ENCODE results near the gene ZBTB43.
"Not testable (repeated sequence)": the region's sequence is repeated elsewhere in the genome, so short reads cannot be mapped to it uniquely, and the experiment has no call there.

ZBTB43 gene

DNA sequence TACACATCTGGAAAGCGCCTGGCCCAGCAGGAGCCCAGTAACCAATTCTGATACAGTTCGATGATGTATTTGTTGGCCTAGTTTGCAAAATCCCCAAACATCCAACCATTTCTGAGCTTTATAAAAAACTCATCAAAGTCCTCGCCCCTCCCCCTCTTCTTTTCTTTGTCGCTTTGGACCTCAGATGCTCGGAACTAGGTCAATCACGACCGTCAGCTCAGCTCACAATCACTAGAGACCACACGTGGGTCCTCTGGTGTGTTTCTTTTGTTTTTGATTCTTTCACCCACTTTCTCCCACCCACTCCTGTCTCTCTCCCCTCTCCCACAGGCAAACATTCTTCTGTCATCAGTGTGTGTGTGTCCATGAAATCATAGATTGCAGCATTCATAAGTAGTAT is 26.7 kb upstream of the ZBTB43 start:
- H3K27ac ChIP-seq (ENCODE audit: low read length) = no peak overlapping the region
- H3K36me3 ChIP-seq (ENCODE audit: insufficient read depth, low read depth, low read length) = no peaks in the 10 kb centered on the region
- no peaks in the 10 kb centered on the region for H3K4me1 ChIP-seq (ENCODE audit: insufficient read depth, low read length)
- no peak overlapping the region for H3K9ac ChIP-seq (ENCODE audit: low read depth, low read length)
- peaks cover 23% of the 10 kb centered on the region for H3K27me3 ChIP-seq (ENCODE audit: insufficient read depth, low read length)
- no peak overlapping the region for H3K4me3 ChIP-seq (ENCODE audit: low read length)
- H3K9me3 ChIP-seq (ENCODE audit: insufficient read depth, low read depth, low read length) = no peaks in the 10 kb centered on the region

DNA sequence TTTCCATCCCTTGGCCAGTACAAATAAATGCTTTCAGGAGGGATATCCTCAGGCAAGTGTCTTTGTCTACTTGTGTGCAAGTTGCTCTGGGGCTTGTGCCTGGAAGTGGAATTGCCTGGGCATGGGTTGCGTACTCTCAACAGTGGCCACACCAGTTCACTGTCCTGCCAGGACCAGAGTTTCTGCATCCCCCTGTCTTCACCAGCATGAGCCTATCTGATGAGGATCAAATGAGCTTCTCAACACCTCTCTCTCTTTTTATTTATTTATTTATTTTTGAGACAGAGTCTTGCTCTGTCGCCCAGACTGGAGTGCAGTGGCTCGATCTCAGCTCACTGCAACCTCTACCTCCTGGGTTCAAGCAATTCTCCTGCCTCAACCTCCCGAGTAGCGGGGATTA is 26.1 kb upstream of the ZBTB43 start:
- H3K4me1 ChIP-seq (ENCODE audit: insufficient read depth, low read length); H3K36me3 ChIP-seq (ENCODE audit: insufficient read depth, low read depth, low read length); H3K9ac ChIP-seq (ENCODE audit: low read depth, low read length); H3K4me3 ChIP-seq (ENCODE audit: low read length); H3K27ac ChIP-seq (ENCODE audit: low read length); H3K9me3 ChIP-seq (ENCODE audit: insufficient read depth, low read depth, low read length): not testable (repeated sequence)
- H3K27me3 ChIP-seq (ENCODE audit: insufficient read depth, low read length) = peaks cover 22% of the 10 kb centered on the region

DNA sequence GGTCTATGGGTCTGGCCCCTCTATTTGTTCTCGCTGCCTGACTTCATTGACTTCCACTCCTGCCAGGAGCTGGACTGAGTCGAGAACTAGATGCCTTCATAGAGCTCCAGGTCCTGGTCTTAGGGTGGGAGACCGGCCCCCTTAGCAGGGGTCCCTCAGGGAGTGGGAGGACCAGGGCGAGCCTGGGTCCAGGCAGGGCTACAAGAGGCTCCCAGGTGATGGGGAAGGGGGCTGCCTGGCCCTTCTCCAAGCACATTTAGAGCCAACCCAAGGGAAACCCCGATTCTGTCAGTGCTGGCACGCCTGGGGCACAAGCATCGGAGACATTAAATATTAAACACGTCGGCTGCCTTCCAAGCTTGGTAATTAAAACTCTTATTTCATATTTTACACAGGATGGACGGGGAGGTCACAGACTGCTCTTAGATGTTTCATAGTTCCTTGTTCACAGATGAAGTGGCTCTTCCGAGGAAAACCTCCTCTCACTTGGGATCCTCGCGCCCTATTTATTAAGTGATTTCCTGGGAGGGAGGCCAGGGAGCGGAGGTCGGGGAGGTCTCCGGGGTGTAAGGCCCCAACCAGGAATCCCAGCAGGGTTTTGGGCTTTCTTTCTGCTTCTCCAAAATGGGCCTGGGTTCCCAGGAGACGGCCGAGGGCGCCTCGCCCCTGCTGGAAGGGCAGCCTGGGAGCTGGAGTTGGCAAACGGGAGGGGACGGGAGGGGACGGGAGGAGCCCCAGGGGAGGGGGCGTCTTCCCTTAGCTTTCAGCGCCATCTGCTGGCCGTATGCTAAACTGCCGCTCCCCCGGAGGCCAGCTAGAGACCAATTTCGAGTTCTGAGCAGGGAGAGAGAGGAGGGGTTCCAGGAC is 23.4 kb upstream of the ZBTB43 start:
- H3K36me3 ChIP-seq (ENCODE audit: insufficient read depth, low read depth, low read length) = no peaks in the 10 kb centered on the region
- peaks cover 6% of the 10 kb centered on the region for H3K27me3 ChIP-seq (ENCODE audit: insufficient read depth, low read length)
- H3K27ac ChIP-seq (ENCODE audit: low read length) = no peak overlapping the region
- no peak overlapping the region for H3K4me3 ChIP-seq (ENCODE audit: low read length)
- H3K9me3 ChIP-seq (ENCODE audit: insufficient read depth, low read depth, low read length) = no peaks in the 10 kb centered on the region
- no peaks in the 10 kb centered on the region for H3K4me1 ChIP-seq (ENCODE audit: insufficient read depth, low read length)
- H3K9ac ChIP-seq (ENCODE audit: low read depth, low read length) = no peak overlapping the region

DNA sequence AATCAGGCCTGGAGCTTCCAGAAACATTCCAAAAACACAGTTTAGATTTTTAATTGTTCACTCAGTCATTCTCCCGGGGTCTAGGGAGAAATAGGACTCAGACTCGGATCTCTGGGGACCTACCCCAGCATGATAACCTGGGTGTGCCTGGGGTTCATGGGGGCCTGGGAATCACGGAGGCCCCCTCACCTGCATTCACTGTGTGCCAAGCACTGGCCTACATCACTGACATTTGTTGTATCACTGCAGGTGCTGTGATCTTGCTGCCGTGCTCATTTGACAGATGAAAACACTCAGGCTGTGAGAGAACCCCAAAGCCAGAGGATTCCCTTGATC is 22.8 kb upstream of the ZBTB43 start:
- Histone ChIP-seq H3K4me3 (ENCODE audit: low read length) (no peak overlapping the region), H3K9me3 (ENCODE audit: insufficient read depth, low read depth, low read length) (no peaks in the 10 kb centered on the region), H3K27ac (ENCODE audit: low read length) (no peak overlapping the region), H3K9ac (ENCODE audit: low read depth, low read length) (no peak overlapping the region), H3K27me3 (ENCODE audit: insufficient read depth, low read length) (peaks cover 9% of the 10 kb centered on the region), H3K4me1 (ENCODE audit: insufficient read depth, low read length) (no peaks in the 10 kb centered on the region), H3K36me3 (ENCODE audit: insufficient read depth, low read depth, low read length) (no peaks in the 10 kb centered on the region)

DNA sequence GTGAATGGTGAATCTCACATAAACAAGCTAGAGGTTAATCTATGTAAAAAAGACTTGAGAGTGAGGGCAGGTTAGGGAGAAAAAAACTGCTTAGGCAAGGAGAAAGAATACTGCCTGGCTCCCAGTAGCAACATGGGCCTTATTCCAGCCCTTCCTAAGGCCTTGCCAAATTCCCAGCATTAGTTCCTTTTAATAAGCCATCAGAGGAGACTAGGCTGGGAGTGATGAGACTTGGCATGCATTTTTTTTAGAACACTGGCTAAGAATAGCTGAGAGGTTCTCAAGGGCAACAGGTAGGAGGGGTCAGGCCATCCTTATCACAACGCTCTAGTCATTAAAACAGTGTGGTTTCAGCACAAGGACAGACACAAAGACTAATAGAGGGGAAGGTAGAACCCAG is 20.9 kb upstream of the ZBTB43 start:
- Histone ChIP-seq H3K9ac (ENCODE audit: low read depth, low read length) (no peak overlapping the region), H3K27me3 (ENCODE audit: insufficient read depth, low read length) (peaks cover 10% of the 10 kb centered on the region), H3K9me3 (ENCODE audit: insufficient read depth, low read depth, low read length) (no peaks in the 10 kb centered on the region), H3K4me3 (ENCODE audit: low read length) (no peak overlapping the region), H3K27ac (ENCODE audit: low read length) (no peak overlapping the region), H3K4me1 (ENCODE audit: insufficient read depth, low read length) (no peaks in the 10 kb centered on the region), H3K36me3 (ENCODE audit: insufficient read depth, low read depth, low read length) (no peaks in the 10 kb centered on the region)

DNA sequence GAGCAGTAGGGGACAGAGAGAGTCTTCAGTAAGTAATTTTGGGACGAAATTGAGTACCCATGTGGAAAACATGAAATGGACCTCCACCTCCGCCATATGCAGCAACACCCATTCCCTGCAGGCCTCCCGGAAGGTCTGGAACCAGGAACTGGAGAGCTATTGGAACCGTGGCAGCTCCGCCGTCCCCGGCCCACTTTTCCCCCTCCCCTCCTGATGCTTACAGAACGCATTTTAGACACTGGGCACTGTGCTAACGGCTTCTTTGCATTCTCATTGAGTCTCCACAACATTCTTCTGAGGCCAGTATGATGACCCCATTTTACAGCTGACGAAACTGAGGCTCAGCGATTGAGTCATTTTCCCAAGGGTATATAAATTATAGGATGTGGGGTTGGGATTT is 20.4 kb upstream of the ZBTB43 start:
- H3K9me3 ChIP-seq (ENCODE audit: insufficient read depth, low read depth, low read length) = no peaks in the 10 kb centered on the region
- no peak overlapping the region for H3K9ac ChIP-seq (ENCODE audit: low read depth, low read length)
- no peak overlapping the region for H3K4me3 ChIP-seq (ENCODE audit: low read length)
- peaks cover 10% of the 10 kb centered on the region for H3K27me3 ChIP-seq (ENCODE audit: insufficient read depth, low read length)
- H3K27ac ChIP-seq (ENCODE audit: low read length) = no peak overlapping the region
- no peaks in the 10 kb centered on the region for H3K36me3 ChIP-seq (ENCODE audit: insufficient read depth, low read depth, low read length)
- H3K4me1 ChIP-seq (ENCODE audit: insufficient read depth, low read length) = no peaks in the 10 kb centered on the region

DNA sequence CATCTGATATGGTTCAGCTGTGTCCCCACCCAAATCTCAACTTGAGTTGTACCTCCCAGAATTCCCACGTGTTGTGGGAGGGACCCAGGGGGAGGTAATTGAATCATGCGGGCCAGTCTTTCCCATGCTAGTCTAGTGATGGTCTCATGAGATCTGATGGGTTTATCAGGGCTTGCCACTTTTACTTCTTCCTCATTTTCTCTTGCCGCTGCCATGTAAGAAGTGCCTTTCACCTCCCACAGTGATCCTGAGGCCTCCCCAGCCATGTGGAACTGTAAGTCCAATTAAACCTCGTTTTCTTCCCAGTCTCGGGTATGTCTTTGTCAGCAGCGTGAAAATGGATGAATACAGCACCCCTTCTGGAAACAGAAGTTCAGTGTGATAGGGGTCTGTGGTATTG is 20.0 kb upstream of the ZBTB43 start:
- not testable (repeated sequence) for H3K9ac ChIP-seq (ENCODE audit: low read depth, low read length); H3K9me3 ChIP-seq (ENCODE audit: insufficient read depth, low read depth, low read length); H3K27ac ChIP-seq (ENCODE audit: low read length); H3K4me1 ChIP-seq (ENCODE audit: insufficient read depth, low read length); H3K36me3 ChIP-seq (ENCODE audit: insufficient read depth, low read depth, low read length); H3K27me3 ChIP-seq (ENCODE audit: insufficient read depth, low read length); H3K4me3 ChIP-seq (ENCODE audit: low read length)

DNA sequence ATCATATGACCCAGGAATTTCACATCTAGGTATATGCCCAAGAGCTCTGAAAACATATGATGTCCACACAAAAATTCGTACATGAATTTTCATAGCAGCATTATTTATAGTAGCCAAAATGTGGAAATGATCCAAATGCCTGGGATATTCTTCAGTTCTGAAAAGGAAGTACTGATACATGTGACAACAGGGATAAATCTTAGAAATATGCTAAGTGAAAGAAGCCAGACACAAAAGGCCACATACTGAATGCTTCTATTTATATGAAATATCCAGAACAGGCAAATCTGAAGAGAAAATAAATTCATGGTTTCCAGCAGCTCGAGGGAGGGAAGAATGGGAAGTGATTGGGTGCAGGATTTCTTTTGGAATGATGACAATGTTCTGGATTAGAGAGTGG is 16.8 kb upstream of the ZBTB43 start:
- Histone ChIP-seq H3K9ac (ENCODE audit: low read depth, low read length) (no peak overlapping the region), H3K36me3 (ENCODE audit: insufficient read depth, low read depth, low read length) (no peaks in the 10 kb centered on the region), H3K9me3 (ENCODE audit: insufficient read depth, low read depth, low read length) (no peaks in the 10 kb centered on the region), H3K4me3 (ENCODE audit: low read length) (no peak overlapping the region), H3K4me1 (ENCODE audit: insufficient read depth, low read length) (no peaks in the 10 kb centered on the region), H3K27me3 (ENCODE audit: insufficient read depth, low read length) (peaks cover 4% of the 10 kb centered on the region), H3K27ac (ENCODE audit: low read length) (no peak overlapping the region)

DNA sequence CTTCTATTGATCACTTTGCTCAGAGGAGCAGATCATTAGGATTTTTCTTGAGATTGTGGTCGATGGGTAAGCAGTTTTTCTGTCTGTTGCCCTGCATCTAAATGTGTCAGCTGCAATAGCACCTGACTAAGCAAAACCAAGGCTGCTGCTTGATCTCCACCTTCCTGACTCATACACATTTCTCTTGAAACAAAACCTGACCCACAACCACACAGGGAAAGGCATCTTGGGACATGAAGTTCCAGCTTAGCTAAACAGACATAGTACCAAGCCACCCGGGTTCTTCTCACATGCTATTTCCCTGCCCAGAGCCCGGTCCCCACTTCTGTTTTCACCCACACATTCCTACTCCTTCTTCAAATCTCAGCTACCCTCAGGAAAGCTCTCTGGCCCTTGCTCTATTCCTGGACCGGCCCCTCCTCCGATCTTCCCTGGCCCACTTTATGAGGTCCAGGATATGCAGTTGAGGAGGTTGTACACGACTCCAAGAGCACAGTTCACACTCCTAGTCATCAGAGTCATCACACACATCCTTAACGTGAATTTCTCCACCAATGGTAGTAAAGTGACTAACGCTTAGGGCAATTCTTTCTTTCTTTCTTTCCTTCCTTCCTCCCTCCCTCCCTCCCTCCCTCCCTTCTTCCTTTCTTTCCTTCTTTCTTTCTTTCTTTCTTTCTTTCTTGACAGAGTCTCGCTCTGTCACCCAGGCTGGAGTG is 16.0 kb upstream of the ZBTB43 start:
- no peak overlapping the region for H3K4me3 ChIP-seq (ENCODE audit: low read length)
- peaks cover 4% of the 10 kb centered on the region; the same call in 1 of the 2 replicates for H3K27me3 ChIP-seq (ENCODE audit: insufficient read depth, low read length)
- H3K4me1 ChIP-seq (ENCODE audit: insufficient read depth, low read length) = no peaks in the 10 kb centered on the region
- H3K36me3 ChIP-seq (ENCODE audit: insufficient read depth, low read depth, low read length) = no peaks in the 10 kb centered on the region
- no peaks in the 10 kb centered on the region for H3K9me3 ChIP-seq (ENCODE audit: insufficient read depth, low read depth, low read length)
- no peak overlapping the region for H3K27ac ChIP-seq (ENCODE audit: low read length)
- no peak overlapping the region for H3K9ac ChIP-seq (ENCODE audit: low read depth, low read length)

DNA sequence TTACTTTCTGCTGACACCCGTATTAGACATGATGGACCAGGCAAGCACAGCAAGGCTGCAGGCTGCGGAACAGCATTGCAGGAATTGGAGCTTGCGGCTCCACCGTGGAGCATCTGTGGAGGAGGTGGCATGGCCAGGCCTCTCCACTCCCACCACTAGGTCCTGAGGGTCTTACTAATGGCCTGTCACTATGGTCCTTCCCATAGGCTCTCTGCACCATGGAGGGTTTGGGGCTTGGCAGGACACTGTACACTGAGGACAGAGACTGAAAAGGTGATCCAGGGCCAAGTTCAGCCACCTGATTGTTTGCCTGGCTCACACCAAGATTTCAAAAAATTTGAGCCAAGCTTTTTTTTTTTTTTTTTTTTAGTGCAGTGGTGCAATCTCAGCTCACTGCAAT is 14.3 kb upstream of the ZBTB43 start:
- H3K27ac ChIP-seq (ENCODE audit: low read length) = no peak overlapping the region

DNA sequence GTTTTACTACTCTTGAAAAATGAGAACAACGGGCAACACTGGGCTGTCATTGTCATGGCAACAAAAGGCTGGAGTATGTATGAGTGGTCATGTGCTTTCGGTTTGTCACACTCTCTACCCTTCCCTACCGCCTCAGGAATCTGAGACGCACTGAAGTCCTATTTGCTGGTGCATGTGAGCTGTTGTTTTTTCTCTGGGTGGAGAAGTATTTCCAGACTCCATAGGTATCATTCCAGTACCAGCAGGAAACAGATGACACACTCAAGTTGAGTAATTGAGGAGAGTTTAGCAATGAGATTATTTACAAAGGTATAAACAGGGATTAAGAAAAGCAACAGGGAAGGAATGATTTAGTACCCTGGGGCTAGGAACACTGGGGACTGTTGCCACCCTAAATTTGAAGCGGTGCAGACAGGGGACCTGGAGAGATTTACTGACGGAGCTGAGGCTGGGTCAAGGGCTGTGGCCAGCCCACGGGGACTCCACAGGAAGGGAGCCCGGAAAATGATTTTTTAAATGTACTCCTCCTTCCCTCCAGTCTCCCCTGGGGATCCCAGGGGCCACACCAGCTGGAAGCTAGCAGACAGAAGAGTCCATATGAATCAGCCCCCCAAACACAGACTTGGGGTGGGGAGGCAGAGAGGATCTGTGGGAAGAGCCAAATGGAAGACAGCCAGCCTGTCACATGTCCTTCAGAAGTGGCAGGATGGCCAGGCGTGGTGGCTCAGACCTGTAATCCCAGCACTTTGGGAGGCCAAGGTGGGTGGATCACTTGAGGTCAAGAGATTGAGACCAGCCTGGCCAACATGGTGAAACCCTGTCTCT is 13.2 kb upstream of the ZBTB43 start:
- Histone ChIP-seq H3K9me3 (ENCODE audit: insufficient read depth, low read depth, low read length) (no peaks in the 10 kb centered on the region), H3K27me3 (ENCODE audit: insufficient read depth, low read length) (peaks cover 4% of the 10 kb centered on the region; the same call in 1 of the 2 replicates), H3K36me3 (ENCODE audit: insufficient read depth, low read depth, low read length) (no peaks in the 10 kb centered on the region), H3K9ac (ENCODE audit: low read depth, low read length) (no peak overlapping the region), H3K4me1 (ENCODE audit: insufficient read depth, low read length) (no peaks in the 10 kb centered on the region), H3K4me3 (ENCODE audit: low read length) (no peak overlapping the region), H3K27ac (ENCODE audit: low read length) (no peak overlapping the region)

More for the DNA sequence above, 14.3 kb upstream of the ZBTB43 start:
- Histone ChIP-seq H3K27me3 (ENCODE audit: insufficient read depth, low read length) (peaks cover 4% of the 10 kb centered on the region; the same call in 1 of the 2 replicates), H3K36me3 (ENCODE audit: insufficient read depth, low read depth, low read length) (no peaks in the 10 kb centered on the region), H3K4me3 (ENCODE audit: low read length) (no peak overlapping the region), H3K9ac (ENCODE audit: low read depth, low read length) (no peak overlapping the region), H3K9me3 (ENCODE audit: insufficient read depth, low read depth, low read length) (no peaks in the 10 kb centered on the region), H3K4me1 (ENCODE audit: insufficient read depth, low read length) (no peaks in the 10 kb centered on the region)

Data from iPS-20b (cell line).